Right atrium auricular region (tissue), 2 donors: ENCODE measurements around the gene CYP26C1. TPM values are rescaled to one million over a fixed set of nuclear protein-coding genes. Genes with fewer than 3 reads are reported as not detected.

Experiments used
- DNase-seq: peaks from one replicate; pipeline ENCODE4 v3.0.0-alpha.2; 2019; ENCODE audit warnings: low spot score
- H3K27ac ChIP-seq, 2 donors: fragments of 200-600 bp; sonication (generic); 1 replicate in 1 of 2; 2 replicates in 1 of 2; pipeline ENCODE4 v1.5.1; 2016 to 2019
- H3K27me3 ChIP-seq, 2 donors: fragments of 200-600 bp; sonication (generic); one replicate each; pipeline versions ENCODE4 v1.5.1 to v1.6.0; 2017 to 2019
- H3K36me3 ChIP-seq: fragments of 200-600 bp; sonication (generic); one replicate; pipeline ENCODE4 v1.5.1; 2016
- H3K4me1 ChIP-seq, 2 donors: fragments of 200-600 bp; sonication (generic); one replicate each; pipeline versions ENCODE4 v1.5.1 to v1.6.0; 2017 to 2019
- H3K4me3 ChIP-seq, 2 donors: fragments of 200-600 bp; sonication (generic); 1 replicate in 1 of 2; 2 replicates in 1 of 2; pipeline ENCODE4 v1.5.1; 2017 to 2019; ENCODE audit warnings: mild to moderate bottlenecking in 1 of 2, moderate library complexity in 1 of 2
- H3K9me3 ChIP-seq, 2 donors: fragments of 200-600 bp; sonication (generic); one replicate each; pipeline ENCODE4 v1.5.1; 2019
- total RNA-seq, 2 donors: library from RNA; depleted of rRNA; stranded (reverse); fragments of >200 nt; gene quantifications; one replicate each; pipeline ENCODE4 v1.1.0, GENCODE V29; 2016
- TF ChIP-seq, protein P1 (sequence below), 2 donors: fragments of 200-600 bp; sonication (generic); IDR thresholded peaks; one replicate each; pipeline ENCODE4 v1.5.1; 2019; ENCODE audit warnings: antibody characterized with exemption in 2 of 2

CYP26C1 gene
- total RNA-seq, 2 donors from 2014 or later = not detected

DNA sequence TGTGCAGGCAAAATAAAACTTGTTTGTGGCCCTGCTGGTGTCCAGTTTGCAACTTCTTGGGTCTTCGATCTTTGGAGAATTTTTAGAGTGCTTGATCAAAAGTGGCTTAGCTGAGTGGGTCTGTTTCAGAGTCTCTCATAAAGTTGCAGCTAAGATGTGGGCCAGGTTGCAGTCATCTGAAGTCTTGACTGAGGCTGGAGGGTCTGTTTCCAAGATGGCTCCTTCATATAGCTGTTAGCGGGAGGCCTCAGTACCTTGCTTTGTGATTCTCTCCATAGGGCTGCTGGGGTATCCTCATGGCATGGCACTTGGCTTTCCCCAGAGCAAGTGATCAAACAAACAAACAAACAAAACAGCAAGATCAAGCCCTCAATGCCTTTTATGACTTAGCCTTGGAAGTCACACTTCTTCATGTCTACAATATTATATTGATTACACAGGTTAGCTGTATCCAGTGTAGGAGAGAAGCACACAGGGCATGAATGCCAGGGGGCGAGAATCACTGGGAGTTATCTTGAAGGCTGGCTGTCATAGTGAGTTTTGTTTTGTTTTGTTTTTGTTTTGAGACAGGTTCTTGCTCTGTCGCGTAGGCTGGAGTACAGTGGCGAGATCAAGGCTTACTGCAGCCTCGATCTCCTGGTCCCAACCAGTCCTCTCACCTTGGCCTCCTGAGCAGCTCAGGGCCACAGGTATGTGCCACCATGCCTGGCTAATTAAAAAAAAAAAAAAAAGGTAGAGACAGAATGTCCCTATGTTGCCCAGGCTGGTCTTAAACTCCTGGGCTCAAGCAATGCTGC, 23.3 kb downstream of the CYP26C1 start:
- TF ChIP-seq, protein P1, sequence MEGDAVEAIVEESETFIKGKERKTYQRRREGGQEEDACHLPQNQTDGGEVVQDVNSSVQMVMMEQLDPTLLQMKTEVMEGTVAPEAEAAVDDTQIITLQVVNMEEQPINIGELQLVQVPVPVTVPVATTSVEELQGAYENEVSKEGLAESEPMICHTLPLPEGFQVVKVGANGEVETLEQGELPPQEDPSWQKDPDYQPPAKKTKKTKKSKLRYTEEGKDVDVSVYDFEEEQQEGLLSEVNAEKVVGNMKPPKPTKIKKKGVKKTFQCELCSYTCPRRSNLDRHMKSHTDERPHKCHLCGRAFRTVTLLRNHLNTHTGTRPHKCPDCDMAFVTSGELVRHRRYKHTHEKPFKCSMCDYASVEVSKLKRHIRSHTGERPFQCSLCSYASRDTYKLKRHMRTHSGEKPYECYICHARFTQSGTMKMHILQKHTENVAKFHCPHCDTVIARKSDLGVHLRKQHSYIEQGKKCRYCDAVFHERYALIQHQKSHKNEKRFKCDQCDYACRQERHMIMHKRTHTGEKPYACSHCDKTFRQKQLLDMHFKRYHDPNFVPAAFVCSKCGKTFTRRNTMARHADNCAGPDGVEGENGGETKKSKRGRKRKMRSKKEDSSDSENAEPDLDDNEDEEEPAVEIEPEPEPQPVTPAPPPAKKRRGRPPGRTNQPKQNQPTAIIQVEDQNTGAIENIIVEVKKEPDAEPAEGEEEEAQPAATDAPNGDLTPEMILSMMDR (IDR thresholded peaks at IDR 0.05) = no peak
- no peak overlapping the region for H3K27ac ChIP-seq
- no peaks in the 10 kb centered on the region for H3K4me1 ChIP-seq
- DNase-seq = no peak
- no peak overlapping the region for H3K4me3 ChIP-seq
- H3K36me3 ChIP-seq = no peaks in the 10 kb centered on the region
- H3K9me3 ChIP-seq = no peaks in the 10 kb centered on the region
- H3K27me3 ChIP-seq = no peaks in the 10 kb centered on the region

DNA sequence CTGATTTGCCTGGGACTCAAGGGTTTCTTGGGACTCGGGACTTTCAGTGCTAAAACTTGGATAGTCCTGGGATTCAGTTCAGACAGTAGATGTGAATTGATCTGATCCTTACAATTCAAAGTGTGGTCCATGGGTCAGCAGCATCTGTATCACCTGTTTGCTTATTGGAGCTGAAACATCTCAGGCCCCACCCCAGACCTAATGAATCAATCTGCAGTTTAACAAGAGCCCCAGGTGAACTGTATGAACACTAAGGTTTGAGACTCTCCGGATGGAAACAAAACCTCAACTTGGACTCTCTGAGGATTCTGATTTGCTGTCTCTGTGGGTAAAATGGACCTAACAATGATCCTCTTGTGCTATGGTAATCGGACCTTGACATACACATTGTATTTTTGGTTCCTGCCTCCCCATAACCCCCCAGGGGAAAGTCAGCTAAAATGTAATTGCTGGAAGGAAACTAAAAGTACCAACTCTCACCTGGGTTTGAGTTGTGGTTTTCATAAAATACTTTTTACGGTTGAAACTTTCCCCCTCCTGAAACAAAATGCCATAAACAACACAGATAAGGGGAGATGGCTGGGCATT, 24.8 kb downstream of the CYP26C1 start:
- H3K9me3 ChIP-seq = no peaks in the 10 kb centered on the region
- TF ChIP-seq, protein P1 (IDR thresholded peaks at IDR 0.05) = no peak
- DNase-seq = no peak

DNA sequence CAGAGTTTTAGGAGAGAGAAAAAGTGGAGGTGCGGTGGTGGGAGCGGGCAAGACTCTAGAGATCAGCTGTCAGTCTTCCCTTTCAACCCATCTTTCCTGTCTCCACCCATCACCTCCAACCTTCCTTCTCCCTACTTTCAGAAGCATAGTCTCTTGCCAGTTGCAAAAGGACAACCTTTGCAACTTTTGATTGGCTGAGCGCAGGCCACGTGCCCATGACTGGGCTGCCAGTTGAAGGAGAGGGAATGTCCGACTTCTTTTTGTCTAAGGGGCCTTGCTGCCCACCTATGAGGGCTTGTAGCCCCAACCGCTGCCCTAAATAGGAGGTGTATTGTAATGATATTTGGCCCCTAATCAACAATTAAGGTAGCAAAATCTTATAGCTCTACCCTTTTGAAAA, 25.7 kb downstream of the CYP26C1 start:
- H3K9me3 ChIP-seq = no peaks in the 10 kb centered on the region
- H3K4me3 ChIP-seq = no peak overlapping the region
- no peak overlapping the region for H3K27ac ChIP-seq
- no peak for DNase-seq
- no peaks in the 10 kb centered on the region for H3K4me1 ChIP-seq
- H3K27me3 ChIP-seq = no peaks in the 10 kb centered on the region
- TF ChIP-seq, protein P1 (IDR thresholded peaks at IDR 0.05) = no peak
- H3K36me3 ChIP-seq = no peaks in the 10 kb centered on the region

More for the DNA sequence above, 24.8 kb downstream of the CYP26C1 start:
- H3K4me1 ChIP-seq = no peaks in the 10 kb centered on the region
- H3K36me3 ChIP-seq = no peaks in the 10 kb centered on the region
- H3K27me3 ChIP-seq = no peaks in the 10 kb centered on the region
- H3K4me3 ChIP-seq = no peak overlapping the region
- no peak overlapping the region for H3K27ac ChIP-seq

DNA sequence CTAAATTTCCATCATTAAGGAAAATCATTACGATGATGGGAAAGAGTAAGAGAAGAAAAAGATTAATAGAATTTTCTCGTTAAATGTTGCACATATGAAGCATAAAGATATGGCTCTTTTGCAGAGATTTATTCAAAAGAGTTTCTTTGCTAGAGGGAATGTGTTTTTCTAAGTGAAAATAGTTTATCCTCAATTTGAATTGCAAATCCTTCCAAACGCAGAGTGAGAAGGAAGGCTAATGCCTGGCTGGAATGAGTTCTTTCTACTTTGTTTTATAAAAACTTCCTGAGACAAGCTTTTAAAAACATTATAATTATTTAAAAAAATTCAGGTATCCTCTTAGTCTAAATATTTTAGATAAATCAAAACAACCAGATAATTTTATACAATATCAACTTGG, 27.2 kb downstream of the CYP26C1 start:
- no peaks in the 10 kb centered on the region for H3K9me3 ChIP-seq
- H3K27me3 ChIP-seq = no peaks in the 10 kb centered on the region
- no peaks in the 10 kb centered on the region for H3K4me1 ChIP-seq
- no peak overlapping the region for H3K27ac ChIP-seq
- H3K4me3 ChIP-seq = no peak overlapping the region
- TF ChIP-seq, protein P1 (IDR thresholded peaks at IDR 0.05) = no peak
- no peaks in the 10 kb centered on the region for H3K36me3 ChIP-seq
- DNase-seq = no peak

DNA sequence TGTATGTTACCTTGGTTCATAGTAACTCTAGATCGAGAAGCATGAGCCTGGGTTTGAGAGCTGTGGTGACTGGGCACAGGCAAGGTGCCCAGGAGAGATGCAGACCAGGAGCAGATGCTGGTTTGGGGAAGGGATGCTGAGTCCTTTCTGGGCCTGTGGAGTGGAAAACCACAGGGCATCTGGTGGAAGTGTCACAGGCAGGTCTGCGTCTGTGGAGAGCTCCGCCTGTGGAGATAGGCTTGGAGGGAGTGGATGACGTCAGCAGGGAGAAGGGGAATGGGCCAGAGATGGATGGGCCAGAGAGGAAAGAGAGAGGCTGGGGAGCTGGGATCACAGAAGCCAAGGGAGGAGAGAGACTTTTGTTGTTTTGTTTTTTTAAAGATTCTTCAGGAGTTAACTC, 27.9 kb downstream of the CYP26C1 start:
- Histone ChIP-seq H3K4me3 (no peak overlapping the region), H3K36me3 (no peaks in the 10 kb centered on the region), H3K4me1 (no peaks in the 10 kb centered on the region), H3K27me3 (no peaks in the 10 kb centered on the region), H3K27ac (no peak overlapping the region), H3K9me3 (no peaks in the 10 kb centered on the region)
- TF ChIP-seq, protein P1 (IDR thresholded peaks at IDR 0.05) = no peak
- no peak for DNase-seq
